HepG2 (cell line): ENCODE measurements around the gene GLYAT. TPM values are rescaled to one million over a fixed set of nuclear protein-coding genes. Genes with fewer than 3 reads are reported as not detected.

Source experiments
- FOXC1 ChIP-seq: sonication (generic); formaldehyde crosslinking; IDR thresholded peaks from 2 replicates; pipeline ENCODE4 v1.8.0; 2022; ENCODE audit warnings: mild to moderate bottlenecking, missing genetic modification reagents, borderline replicate concordance
- FOXJ3 ChIP-seq: sonication (generic); formaldehyde crosslinking; IDR thresholded peaks from 2 replicates; pipeline ENCODE4 v1.4.0; 2020; ENCODE audit warnings: missing genetic modification reagents, mild to moderate bottlenecking, borderline replicate concordance
- HNF4G ChIP-seq, 2 experiments: sonication (generic) in 1 of 2; formaldehyde crosslinking in 1 of 2; IDR thresholded peaks; 2 replicates each; pipeline versions ENCODE4 v1.4.0 to v1.6.1; 2011 to 2020; ENCODE audit warnings: borderline replicate concordance in 2 of 2, low read depth in 2 of 2, mild to moderate bottlenecking in 2 of 2, low read length in 1 of 2, missing genetic modification reagents in 1 of 2, moderate library complexity in 1 of 2
- KLF16 ChIP-seq, 2 experiments: sonication (generic) in 1 of 2; formaldehyde crosslinking in 1 of 2; IDR thresholded peaks; 2 replicates each; pipeline versions ENCODE4 v1.6.1 to v1.8.0; 2016 to 2023; ENCODE audit warnings: missing genetic modification reagents in 2 of 2, missing compliant biosample characterization in 1 of 2
- PCBP1 ChIP-seq: fragments of 200-400 bp; formaldehyde crosslinking; IDR thresholded peaks from 2 replicates; pipeline ENCODE4 v1.6.1; 2017; ENCODE audit warnings: mild to moderate bottlenecking, low read depth, low read length, borderline replicate concordance
- PITX1 ChIP-seq: sonication (generic); formaldehyde crosslinking; IDR thresholded peaks from 2 replicates; pipeline ENCODE4 v1.5.1; 2020; ENCODE audit warnings: mild to moderate bottlenecking, missing genetic modification reagents
- RBAK ChIP-seq: sonication (generic); formaldehyde crosslinking; IDR thresholded peaks from 2 replicates; pipeline ENCODE4 v1.5.1; 2020; ENCODE audit warnings: mild to moderate bottlenecking, missing genetic modification reagents
- RFX3 ChIP-seq: IDR thresholded peaks from 2 replicates; pipeline ENCODE4 v1.6.1; 2016; ENCODE audit warnings: missing biosample characterization, missing genetic modification reagents
- ZNF468 ChIP-seq: sonication (generic); formaldehyde crosslinking; IDR thresholded peaks from 2 replicates; pipeline ENCODE4 v1.8.0; 2022; ENCODE audit warnings: mild to moderate bottlenecking, moderate library complexity, missing genetic modification reagents
- polyA plus RNA-seq, 8 experiments: library from polyadenylated mRNA; depleted of rRNA in 3 of 8; stranded (reverse) in 7 of 8; unstranded in 1 of 8; fragments of >200 nt; fragmentation: Illumina TruSeq in 4 of 8; extraction: Trizol in 4 of 8; gene quantifications; 2 replicates each; pipeline versions ENCODE4 v1.2.1 to v1.2.3, GENCODE V29; 2011 to 2016; ENCODE audit warnings: low read depth in 4 of 8, missing spikeins in 1 of 8, mixed read lengths in 1 of 8; ENCODE audit not compliant: insufficient read depth in 1 of 8
- total RNA-seq, 5 experiments: library from RNA; depleted of rRNA; stranded (reverse); fragments of >200 nt; fragmentation: Illumina TruSeq; extraction: Trizol; gene quantifications; 2 replicates each; pipeline ENCODE4 v1.2.3, GENCODE V29; 2016; ENCODE audit warnings: low read depth in 1 of 5
- TF ChIP-seq, protein P1 (sequence below): IDR thresholded peaks from 2 replicates; pipeline ENCODE4 v1.6.1; 2016; ENCODE audit warnings: missing compliant biosample characterization, missing genetic modification reagents, borderline replicate concordance
- TF ChIP-seq, protein P2 (sequence below): sonication (generic); formaldehyde crosslinking; IDR thresholded peaks from 2 replicates; pipeline ENCODE4 v1.8.1; 2023; ENCODE audit warnings: mild to moderate bottlenecking, missing genetic modification reagents
- TF ChIP-seq, protein P3 (sequence below): IDR thresholded peaks from 2 replicates; pipeline ENCODE4 v1.6.1; 2016
- TF ChIP-seq, protein P4 (sequence below): IDR thresholded peaks from 2 replicates; pipeline ENCODE4 v1.6.1; 2016; ENCODE audit warnings: control low read depth
- TF ChIP-seq, protein P5 (sequence below): sonication (generic); formaldehyde crosslinking; conservative IDR thresholded peaks from 2 replicates; pipeline ENCODE4 v1.8.1; 2023; ENCODE audit warnings: missing genetic modification reagents
- TF ChIP-seq, protein P6 (sequence below): sonication (generic); formaldehyde crosslinking; IDR thresholded peaks from 2 replicates; pipeline ENCODE4 v1.5.1; 2020; ENCODE audit warnings: missing genetic modification reagents, mild to moderate bottlenecking, borderline replicate concordance

Gene GLYAT
- total and polyA plus RNA-seq, 2 of the 13 experiments (the other 11 are each of a cell fraction or from before 2014, with no cell fraction given), result not detected

DNA sequence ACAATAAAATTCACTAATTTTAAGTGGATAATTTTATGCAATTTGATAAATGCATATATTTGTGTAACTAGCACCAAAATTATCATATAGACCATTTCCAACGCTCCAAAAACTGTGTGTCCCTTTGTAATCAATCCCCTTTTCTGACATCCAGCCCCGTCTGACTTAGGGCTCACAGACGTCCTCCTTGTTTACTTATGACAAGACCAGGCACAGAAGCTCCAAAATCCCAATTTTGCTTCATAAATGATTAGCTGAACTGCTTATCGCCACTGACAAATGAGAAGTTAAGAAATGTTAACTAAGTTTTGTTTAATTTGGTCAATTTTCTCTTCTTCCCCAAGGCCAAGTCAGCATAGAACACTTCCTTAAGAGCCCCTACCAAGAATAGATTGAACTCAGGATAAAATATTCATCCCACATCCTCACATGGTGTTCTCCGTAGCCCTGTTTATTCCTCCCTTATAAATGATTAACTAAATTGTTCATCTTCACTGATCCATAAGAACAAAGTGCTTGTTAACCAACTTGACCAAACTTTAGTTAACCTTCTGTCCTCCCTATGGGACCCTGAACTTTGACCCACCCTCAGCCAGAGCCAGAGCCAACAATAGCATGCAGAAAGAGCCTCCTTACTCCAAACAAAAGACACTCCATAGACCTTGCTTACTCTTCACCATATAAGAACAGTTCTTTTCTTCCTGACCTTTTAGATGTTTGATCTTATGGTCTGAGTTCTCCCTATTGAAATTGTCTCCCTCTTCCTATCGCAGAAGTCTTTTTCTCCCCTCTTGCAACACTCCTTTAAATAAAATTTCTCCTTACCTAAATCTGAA lies 30.8 kb upstream of the GLYAT start (continued):
- TF ChIP-seq, protein P1, sequence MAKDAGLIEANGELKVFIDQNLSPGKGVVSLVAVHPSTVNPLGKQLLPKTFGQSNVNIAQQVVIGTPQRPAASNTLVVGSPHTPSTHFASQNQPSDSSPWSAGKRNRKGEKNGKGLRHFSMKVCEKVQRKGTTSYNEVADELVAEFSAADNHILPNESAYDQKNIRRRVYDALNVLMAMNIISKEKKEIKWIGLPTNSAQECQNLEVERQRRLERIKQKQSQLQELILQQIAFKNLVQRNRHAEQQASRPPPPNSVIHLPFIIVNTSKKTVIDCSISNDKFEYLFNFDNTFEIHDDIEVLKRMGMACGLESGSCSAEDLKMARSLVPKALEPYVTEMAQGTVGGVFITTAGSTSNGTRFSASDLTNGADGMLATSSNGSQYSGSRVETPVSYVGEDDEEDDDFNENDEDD, result no peak
- TF ChIP-seq RFX3 (CRISPR knock-in tag) (no peak), RBAK (CRISPR knock-in tag) (no peak), PCBP1 (no peak), FOXJ3 (CRISPR knock-in tag) (0 out of 2 replicates have a peak, but pooled peaks have one; percentile 62), ZNF468 (no peak), FOXC1 (CRISPR knock-in tag) (no peak), KLF16 (CRISPR knock-in tag; IDR thresholded peaks at IDR 0.05) (peak in 1 of 2 experiments; percentile 81; a peak in 2 of 4 replicates), PITX1 (peak; percentile 82), HNF4G (IDR thresholded peaks at IDR 0.05; ENCODE audit: borderline replicate concordance, low read depth, low read length) (peak; percentile 89), HNF4G (CRISPR knock-in tag; IDR thresholded peaks at IDR 0.05; ENCODE audit: borderline replicate concordance, low read depth) (peak; percentile 73; the same call in 1 of the 2 replicates)
- TF ChIP-seq, protein P2, sequence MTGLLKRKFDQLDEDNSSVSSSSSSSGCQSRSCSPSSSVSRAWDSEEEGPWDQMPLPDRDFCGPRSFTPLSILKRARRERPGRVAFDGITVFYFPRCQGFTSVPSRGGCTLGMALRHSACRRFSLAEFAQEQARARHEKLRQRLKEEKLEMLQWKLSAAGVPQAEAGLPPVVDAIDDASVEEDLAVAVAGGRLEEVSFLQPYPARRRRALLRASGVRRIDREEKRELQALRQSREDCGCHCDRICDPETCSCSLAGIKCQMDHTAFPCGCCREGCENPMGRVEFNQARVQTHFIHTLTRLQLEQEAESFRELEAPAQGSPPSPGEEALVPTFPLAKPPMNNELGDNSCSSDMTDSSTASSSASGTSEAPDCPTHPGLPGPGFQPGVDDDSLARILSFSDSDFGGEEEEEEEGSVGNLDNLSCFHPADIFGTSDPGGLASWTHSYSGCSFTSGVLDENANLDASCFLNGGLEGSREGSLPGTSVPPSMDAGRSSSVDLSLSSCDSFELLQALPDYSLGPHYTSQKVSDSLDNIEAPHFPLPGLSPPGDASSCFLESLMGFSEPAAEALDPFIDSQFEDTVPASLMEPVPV (CRISPR knock-in tag), result no peak
- TF ChIP-seq, protein P3, sequence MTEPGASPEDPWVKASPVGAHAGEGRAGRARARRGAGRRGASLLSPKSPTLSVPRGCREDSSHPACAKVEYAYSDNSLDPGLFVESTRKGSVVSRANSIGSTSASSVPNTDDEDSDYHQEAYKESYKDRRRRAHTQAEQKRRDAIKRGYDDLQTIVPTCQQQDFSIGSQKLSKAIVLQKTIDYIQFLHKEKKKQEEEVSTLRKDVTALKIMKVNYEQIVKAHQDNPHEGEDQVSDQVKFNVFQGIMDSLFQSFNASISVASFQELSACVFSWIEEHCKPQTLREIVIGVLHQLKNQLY (CRISPR knock-in tag), result peak; percentile 31; the same call in 1 of the 2 replicates
- TF ChIP-seq, protein P4, sequence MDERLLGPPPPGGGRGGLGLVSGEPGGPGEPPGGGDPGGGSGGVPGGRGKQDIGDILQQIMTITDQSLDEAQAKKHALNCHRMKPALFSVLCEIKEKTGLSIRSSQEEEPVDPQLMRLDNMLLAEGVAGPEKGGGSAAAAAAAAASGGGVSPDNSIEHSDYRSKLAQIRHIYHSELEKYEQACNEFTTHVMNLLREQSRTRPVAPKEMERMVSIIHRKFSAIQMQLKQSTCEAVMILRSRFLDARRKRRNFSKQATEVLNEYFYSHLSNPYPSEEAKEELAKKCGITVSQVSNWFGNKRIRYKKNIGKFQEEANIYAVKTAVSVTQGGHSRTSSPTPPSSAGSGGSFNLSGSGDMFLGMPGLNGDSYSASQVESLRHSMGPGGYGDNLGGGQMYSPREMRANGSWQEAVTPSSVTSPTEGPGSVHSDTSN, result no peak
- TF ChIP-seq, protein P5, sequence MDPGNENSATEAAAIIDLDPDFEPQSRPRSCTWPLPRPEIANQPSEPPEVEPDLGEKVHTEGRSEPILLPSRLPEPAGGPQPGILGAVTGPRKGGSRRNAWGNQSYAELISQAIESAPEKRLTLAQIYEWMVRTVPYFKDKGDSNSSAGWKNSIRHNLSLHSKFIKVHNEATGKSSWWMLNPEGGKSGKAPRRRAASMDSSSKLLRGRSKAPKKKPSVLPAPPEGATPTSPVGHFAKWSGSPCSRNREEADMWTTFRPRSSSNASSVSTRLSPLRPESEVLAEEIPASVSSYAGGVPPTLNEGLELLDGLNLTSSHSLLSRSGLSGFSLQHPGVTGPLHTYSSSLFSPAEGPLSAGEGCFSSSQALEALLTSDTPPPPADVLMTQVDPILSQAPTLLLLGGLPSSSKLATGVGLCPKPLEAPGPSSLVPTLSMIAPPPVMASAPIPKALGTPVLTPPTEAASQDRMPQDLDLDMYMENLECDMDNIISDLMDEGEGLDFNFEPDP (CRISPR knock-in tag), result no peak
- TF ChIP-seq, protein P6, sequence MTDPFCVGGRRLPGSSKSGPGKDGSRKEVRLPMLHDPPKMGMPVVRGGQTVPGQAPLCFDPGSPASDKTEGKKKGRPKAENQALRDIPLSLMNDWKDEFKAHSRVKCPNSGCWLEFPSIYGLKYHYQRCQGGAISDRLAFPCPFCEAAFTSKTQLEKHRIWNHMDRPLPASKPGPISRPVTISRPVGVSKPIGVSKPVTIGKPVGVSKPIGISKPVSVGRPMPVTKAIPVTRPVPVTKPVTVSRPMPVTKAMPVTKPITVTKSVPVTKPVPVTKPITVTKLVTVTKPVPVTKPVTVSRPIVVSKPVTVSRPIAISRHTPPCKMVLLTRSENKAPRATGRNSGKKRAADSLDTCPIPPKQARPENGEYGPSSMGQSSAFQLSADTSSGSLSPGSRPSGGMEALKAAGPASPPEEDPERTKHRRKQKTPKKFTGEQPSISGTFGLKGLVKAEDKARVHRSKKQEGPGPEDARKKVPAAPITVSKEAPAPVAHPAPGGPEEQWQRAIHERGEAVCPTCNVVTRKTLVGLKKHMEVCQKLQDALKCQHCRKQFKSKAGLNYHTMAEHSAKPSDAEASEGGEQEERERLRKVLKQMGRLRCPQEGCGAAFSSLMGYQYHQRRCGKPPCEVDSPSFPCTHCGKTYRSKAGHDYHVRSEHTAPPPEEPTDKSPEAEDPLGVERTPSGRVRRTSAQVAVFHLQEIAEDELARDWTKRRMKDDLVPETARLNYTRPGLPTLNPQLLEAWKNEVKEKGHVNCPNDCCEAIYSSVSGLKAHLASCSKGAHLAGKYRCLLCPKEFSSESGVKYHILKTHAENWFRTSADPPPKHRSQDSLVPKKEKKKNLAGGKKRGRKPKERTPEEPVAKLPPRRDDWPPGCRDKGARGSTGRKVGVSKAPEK (CRISPR knock-in tag), result no peak
